GM12864 (cell line): ENCODE measurements around the gene PLEKHN1.

Source experiments
- DNase-seq: peaks from one replicate; pipeline ENCODE4 v3.0.0-alpha.2; 2011; ENCODE audit warnings: low read depth
- H3K4me3 ChIP-seq: 2 replicates; pipeline ENCODE4 v1.5.1; 2011; ENCODE audit warnings: mild to moderate bottlenecking, low read depth, low read length, control low read depth
- TF ChIP-seq, protein P1 (sequence below): IDR thresholded peaks from 2 replicates; pipeline ENCODE4 v1.5.1; 2011; ENCODE audit warnings: low read depth, mild to moderate bottlenecking, moderate library complexity, low read length, control low read depth, inconsistent platforms; ENCODE audit errors: missing control alignments

The PLEKHN1 gene

DNA sequence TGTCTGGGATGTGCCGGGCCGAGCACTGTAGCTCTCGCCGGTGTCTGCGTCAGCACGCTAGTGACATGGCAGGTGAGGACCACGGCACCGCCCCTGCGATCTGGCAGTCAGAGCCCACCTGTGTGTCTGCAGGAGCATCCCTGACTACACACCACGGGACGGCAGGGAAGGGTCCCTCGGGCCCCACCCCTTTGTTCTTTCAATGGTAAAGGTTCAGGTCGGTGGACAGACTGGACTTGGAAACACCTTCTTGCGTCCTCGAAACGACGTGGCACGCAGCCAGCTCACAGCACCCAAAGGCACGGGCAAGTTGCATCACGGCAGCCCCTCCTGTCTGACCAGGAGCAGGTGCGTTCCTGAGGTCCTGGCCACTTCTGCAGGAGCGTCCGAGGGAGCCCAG is 46.3 kb upstream of the PLEKHN1 start:
- DNase-seq, result no peak
- TF ChIP-seq, protein P1, sequence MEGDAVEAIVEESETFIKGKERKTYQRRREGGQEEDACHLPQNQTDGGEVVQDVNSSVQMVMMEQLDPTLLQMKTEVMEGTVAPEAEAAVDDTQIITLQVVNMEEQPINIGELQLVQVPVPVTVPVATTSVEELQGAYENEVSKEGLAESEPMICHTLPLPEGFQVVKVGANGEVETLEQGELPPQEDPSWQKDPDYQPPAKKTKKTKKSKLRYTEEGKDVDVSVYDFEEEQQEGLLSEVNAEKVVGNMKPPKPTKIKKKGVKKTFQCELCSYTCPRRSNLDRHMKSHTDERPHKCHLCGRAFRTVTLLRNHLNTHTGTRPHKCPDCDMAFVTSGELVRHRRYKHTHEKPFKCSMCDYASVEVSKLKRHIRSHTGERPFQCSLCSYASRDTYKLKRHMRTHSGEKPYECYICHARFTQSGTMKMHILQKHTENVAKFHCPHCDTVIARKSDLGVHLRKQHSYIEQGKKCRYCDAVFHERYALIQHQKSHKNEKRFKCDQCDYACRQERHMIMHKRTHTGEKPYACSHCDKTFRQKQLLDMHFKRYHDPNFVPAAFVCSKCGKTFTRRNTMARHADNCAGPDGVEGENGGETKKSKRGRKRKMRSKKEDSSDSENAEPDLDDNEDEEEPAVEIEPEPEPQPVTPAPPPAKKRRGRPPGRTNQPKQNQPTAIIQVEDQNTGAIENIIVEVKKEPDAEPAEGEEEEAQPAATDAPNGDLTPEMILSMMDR, result no peak
- no peak overlapping the region for H3K4me3 ChIP-seq

DNA sequence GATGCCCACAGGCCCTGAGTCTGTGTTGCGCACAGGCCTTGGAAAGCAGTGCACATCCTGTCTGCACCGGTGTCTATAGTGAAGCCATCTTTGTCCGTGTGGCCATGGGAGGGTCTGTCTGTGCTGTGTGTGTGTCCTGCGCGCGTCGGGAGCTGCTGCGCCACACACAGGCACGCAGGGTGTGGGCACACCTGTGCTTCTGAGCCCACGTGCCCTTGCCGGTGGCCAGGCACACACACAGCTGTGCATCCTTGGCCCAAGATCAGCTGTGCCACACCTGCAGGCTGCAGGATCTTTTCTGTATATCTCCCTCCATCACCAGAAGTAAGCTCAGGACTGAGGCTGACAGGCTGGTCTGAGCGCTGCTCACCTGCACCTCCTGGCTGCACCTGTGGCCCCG is 45.8 kb upstream of the PLEKHN1 start:
- no peak overlapping the region for H3K4me3 ChIP-seq
- TF ChIP-seq, protein P1, result no peak
- DNase-seq, result no peak

DNA sequence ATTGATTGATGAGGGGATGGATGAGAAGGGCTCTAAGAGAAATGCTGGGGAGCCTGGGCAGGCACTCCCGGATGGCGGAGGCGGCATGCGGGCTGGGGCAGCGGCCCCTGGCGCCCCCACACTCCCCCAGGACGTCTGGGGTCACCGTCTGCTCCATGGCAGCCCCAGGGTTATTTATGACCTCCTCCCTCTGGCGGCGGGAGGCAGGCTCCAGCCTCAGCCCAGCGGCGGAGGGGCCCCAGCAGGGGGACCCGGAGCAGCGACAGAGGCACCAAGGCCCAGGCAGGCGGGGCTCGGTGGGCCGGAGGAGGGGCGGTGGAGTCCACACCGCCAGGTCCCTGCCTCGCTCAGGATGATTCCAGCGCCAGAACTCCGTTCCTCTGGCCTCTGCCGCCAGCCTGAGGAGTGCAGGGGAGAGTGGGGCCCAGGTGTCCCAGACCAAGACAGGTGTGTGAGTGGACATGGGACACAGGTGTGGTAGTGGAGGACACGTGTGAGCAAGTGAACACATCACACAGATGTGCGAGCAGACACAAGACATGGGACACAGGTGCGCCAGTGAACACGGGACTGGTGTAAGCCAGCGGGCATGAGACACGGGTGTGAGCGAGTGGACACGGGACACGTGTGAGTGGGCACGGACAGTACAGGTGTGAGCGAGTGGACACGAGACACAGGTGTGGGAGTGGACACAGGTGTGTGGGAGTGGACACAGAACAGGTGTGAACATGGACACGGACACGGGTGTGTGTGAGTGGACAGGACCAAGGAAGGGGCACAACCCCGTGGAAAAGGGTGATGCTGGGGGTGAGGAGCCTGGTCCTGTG is 45.1 kb upstream of the PLEKHN1 start:
- no peak overlapping the region for H3K4me3 ChIP-seq
- peak; percentile 12 for DNase-seq

DNA sequence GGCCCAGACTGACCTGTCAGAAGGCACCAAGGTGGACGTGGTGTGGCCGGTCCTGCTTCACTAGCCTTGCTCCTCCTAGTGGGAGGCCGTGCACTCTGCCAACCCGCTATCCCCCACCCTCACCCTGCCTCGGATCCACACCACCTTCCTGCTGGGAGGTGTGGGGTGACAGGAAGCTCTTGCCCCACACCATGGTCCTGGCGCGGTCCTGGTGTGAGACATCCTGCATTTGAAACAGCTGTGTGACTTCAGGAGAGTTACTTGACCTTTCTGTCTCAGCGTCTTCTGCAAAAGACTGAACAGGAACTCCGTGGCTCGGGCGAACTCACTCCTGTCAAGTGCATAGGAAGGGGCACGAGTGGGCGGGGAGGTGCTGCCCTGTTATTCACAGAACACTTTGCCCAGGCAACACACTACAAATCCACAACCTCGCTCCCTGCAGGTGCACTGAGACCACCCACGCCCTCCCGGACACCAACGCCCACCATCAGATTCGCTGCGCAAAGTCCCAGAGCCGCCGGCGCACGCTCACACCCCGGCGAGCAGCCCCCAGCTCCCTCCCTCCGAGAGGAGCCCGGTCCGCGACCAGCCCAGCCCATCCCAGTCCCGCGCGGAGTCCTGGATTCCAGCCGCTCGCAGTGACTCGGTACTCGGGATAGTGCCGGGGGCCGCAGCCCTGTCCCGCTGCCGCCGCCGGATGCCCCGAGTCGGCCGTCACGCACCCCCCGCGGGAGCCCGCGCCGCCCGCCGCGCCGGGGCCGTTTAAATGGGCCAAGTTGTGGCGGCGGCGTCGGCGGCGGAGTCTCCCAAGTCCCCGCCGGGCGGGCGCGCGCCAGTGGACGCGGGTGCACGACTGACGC is 42.9 kb upstream of the PLEKHN1 start, which contains the start of gene SAMD11:
TSS of gene SAMD11 (plus strand) at position 793 of the 860 bp plus-strand sequence. CDS start 509 bp downstream, outside the sequence.
- TF ChIP-seq, protein P1, result no peak
- no peak for DNase-seq
- H3K4me3 ChIP-seq, result no peak within 1 kb of the TSS

More for the DNA sequence above, 45.1 kb upstream of the PLEKHN1 start:
- TF ChIP-seq, protein P1, result peak; percentile 7

DNA sequence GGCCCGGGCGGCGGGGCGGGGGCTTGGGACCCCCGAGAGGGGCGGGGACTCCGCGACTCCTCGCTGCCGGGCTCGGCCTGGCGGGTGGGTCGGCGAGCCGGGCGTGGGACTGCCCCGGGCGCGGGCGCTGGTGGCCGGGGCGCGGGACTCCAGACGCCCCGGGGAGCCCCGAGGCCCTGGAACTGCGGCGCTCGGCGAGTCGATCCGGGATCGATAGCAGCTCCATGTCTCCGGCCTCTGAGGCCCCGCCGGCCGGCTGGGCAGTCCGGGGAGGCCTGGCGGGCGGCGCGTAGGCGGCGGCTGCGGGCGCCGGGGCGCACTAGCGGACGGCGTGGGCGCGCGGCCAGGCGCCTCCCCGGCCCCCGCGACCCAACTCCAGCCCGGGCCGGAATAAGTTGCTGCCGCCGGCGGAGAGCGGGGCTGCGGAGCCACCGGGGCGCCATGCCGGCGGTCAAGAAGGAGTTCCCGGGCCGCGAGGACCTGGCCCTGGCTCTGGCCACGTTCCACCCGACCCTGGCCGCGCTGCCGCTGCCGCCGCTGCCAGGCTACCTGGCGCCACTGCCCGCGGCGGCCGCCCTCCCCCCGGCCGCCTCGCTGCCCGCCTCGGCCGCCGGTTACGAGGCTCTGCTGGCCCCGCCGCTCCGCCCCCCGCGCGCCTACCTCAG is 42.2 kb upstream of the PLEKHN1 start:
- TF ChIP-seq, protein P1, result no peak
- no peak overlapping the region for H3K4me3 ChIP-seq

DNA sequence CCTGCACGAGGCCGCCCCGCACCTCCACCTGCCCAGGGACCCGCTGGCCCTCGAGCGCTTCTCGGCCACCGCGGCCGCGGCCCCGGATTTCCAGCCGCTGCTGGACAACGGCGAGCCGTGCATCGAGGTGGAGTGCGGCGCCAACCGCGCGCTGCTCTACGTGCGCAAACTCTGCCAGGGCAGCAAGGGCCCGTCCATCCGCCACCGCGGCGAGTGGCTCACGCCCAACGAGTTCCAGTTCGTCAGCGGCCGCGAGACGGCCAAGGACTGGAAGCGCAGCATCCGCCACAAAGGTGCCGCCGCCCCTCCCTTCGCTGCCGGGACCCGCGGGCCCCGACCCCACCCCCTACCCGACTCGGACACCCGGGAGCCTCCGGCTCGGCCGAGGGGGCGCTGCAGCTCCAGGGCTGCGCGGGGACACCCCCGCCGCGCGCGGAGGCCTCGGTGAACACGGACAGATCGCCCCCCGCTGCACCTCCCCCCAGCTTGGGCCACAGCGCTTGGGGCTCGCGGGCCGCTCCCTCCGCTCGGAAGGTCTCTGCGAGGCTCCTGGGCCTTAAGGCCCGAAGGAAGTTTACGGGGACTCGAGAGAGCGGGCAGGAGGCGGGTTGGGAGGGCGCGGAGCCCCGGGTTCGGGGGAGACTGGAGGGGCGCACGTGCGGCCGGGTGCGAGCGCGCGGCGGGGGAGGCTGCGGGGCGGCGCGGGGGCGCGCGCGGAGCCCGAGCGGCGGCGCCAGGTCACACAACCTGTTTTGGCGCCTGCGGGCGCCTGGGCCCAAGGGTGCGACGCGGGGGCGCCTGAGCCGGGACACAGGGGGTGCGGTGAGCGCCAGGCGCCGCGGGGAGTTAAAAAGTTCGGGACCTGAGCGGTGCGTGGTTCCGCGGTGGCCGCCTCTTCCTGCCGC is 41.4 kb upstream of the PLEKHN1 start:
- TF ChIP-seq, protein P1, result no peak
- no peak overlapping the region for H3K4me3 ChIP-seq
- DNase-seq, result no peak

More for the DNA sequence above, 42.2 kb upstream of the PLEKHN1 start:
- no peak for DNase-seq
